Colonic mucosa (tissue), 4 donors: ENCODE results near the gene MAPK4. TPM values are rescaled to one million over a fixed set of nuclear protein-coding genes. Genes with fewer than 3 reads are reported as not detected.
"Not testable (repeated sequence)": the region's sequence is repeated elsewhere in the genome, so short reads cannot be mapped to it uniquely, and the experiment has no call there.

ENCODE experiments used
- DNase-seq: peaks from one replicate; pipeline ENCODE4 v3.0.0-alpha.2; 2020
- H3K27ac ChIP-seq: fragments of 200-600 bp; one replicate; pipeline ENCODE4 v1.8.0; 2021
- H3K27me3 ChIP-seq: fragments of 200-600 bp; one replicate; pipeline ENCODE4 v1.8.0; 2021
- H3K36me3 ChIP-seq: fragments of 200-600 bp; one replicate; pipeline ENCODE4 v1.8.0; 2021
- H3K4me1 ChIP-seq: fragments of 200-600 bp; one replicate; pipeline ENCODE4 v1.8.0; 2021; ENCODE audit warnings: mild to moderate bottlenecking
- H3K4me3 ChIP-seq: fragments of 200-600 bp; one replicate; pipeline ENCODE4 v1.8.0; 2021
- H3K9ac ChIP-seq, 2 donors: one replicate each; pipeline ENCODE4 v1.7.0; 2013; ENCODE audit warnings: control low read depth in 2 of 2, low read depth in 2 of 2, low read length in 2 of 2
- H3K9me3 ChIP-seq: fragments of 200-600 bp; one replicate; pipeline ENCODE4 v1.8.0; 2021
- intact Hi-C: fragments of 100-400 bp; cut with DNase I; formaldehyde crosslinking; loops from one replicate; pipeline ENCODE4 v1.14.1; 2022
- total RNA-seq, 2 donors: library from RNA; stranded (reverse); fragmentation: NEBNext Ultra II Directional in 1 of 2; extraction: Animal tissue kit (Norgen Biotek cat#: 25700) in 1 of 2; gene quantifications; one replicate each; pipeline ENCODE4 v1.2.1, GENCODE V29; 2021
- TF ChIP-seq, protein P1 (sequence below): fragments of 200-600 bp; IDR thresholded peaks from one replicate; pipeline ENCODE4 v1.8.0; 2022; ENCODE audit warnings: antibody characterized with exemption, mild to moderate bottlenecking
- donor health status: healthy.
- donor health status: DM: no; HTN: no; CAD: no.
- donor health status: DM: no; HTN: no; CAD: no.

The MAPK4 gene
- total RNA-seq, 2 donors from 2014 or later = 0.27 to 1.8 TPM

DNA sequence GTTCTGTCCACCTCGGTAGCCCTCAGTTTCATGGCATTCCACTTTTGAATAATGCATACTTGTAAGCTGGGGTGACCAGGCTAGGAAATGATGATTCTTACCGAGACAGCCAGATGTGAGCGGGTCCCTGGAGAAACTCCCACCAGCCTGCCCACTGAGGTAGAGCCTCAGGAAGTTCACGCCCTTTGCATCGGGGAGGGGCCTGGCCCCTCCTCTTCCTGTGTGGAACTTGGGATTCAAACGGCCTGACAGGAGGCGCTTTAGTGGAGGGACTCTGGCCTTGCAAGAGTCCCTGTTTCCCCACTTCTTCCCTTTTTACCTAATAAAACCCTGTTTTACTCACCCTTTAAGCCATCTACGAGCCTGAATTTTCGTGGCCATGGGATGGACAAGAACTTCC, 215.3 kb downstream of the MAPK4 start:
- Histone ChIP-seq H3K9me3 (no peaks in the 10 kb centered on the region), H3K36me3 (no peaks in the 10 kb centered on the region), H3K9ac (no peak overlapping the region), H3K4me1 (no peaks in the 10 kb centered on the region), H3K4me3 (no peak overlapping the region), H3K27ac (no peak overlapping the region), H3K27me3 (no peaks in the 10 kb centered on the region)
- intact Hi-C loops = no loop called here
- DNase-seq = no peak
- TF ChIP-seq, protein P1, sequence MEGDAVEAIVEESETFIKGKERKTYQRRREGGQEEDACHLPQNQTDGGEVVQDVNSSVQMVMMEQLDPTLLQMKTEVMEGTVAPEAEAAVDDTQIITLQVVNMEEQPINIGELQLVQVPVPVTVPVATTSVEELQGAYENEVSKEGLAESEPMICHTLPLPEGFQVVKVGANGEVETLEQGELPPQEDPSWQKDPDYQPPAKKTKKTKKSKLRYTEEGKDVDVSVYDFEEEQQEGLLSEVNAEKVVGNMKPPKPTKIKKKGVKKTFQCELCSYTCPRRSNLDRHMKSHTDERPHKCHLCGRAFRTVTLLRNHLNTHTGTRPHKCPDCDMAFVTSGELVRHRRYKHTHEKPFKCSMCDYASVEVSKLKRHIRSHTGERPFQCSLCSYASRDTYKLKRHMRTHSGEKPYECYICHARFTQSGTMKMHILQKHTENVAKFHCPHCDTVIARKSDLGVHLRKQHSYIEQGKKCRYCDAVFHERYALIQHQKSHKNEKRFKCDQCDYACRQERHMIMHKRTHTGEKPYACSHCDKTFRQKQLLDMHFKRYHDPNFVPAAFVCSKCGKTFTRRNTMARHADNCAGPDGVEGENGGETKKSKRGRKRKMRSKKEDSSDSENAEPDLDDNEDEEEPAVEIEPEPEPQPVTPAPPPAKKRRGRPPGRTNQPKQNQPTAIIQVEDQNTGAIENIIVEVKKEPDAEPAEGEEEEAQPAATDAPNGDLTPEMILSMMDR = no peak

- Histone ChIP-seq H3K4me3 (no peak overlapping the region), H3K36me3 (no peaks in the 10 kb centered on the region), H3K27me3 (no peaks in the 10 kb centered on the region), H3K9me3 (no peaks in the 10 kb centered on the region), H3K4me1 (no peaks in the 10 kb centered on the region), H3K9ac (no peak overlapping the region), H3K27ac (no peak overlapping the region)
- TF ChIP-seq, protein P1 = no peak
- intact Hi-C loops = no loop called here
- no peak for DNase-seq
Measured at GRCh38 chr18:50775726-50776125, 215.8 kb downstream of the MAPK4 start.

DNA sequence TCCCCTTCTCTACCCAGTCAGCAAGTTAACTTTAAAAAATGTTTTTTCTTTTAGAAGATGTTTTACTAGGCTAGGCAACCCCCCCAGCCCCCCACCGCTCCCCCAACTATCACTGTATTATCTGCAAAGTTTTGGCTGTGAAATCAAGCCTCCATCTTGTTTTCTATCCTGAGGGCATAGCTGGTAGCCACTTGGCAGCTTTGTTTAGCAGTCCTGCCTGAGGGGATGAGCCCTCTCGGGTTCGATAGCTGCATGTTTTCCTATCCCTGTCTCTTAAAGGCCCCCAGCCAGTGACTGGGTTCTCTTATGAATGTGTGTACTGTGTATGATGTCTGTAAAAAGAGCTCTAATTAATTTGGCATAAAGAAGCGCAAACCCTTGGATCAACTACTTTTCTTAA, 216.5 kb downstream of the MAPK4 start:
- Histone ChIP-seq H3K9ac (no peak overlapping the region), H3K4me1 (no peaks in the 10 kb centered on the region), H3K4me3 (no peak overlapping the region), H3K9me3 (no peaks in the 10 kb centered on the region), H3K27ac (no peak overlapping the region), H3K27me3 (no peaks in the 10 kb centered on the region), H3K36me3 (no peaks in the 10 kb centered on the region)
- intact Hi-C loops = no loop called here
- TF ChIP-seq, protein P1 = no peak
- DNase-seq = no peak

DNA sequence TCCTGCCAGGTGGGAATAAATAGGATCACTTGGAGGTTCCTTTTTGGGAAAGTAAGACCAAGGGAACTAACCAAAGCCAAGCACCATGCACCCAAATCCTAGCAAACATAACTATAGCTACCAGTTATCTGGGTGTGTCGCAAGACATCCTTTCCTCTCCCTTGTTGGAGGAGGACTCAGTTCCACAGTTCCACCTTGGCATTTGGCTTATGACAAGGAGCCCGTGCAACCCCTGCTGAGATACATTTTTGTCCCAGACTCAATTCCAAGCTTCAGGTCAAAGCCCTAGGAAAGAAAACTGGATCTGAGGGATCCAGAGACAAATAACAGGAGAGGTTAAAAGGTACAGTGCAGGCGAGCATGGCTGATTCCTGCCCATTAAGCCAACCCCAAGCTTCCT, 219.1 kb downstream of the MAPK4 start:
- H3K27me3 ChIP-seq, H3K36me3 ChIP-seq, H3K4me1 ChIP-seq, H3K9me3 ChIP-seq, intact Hi-C loops, DNase-seq, H3K4me3 ChIP-seq, H3K27ac ChIP-seq, H3K9ac ChIP-seq: not testable (repeated sequence)

Other genes starting within 250 kb of the MAPK4 start
- gene SKA1, start 185.0 kb upstream of the MAPK4 start, total RNA-seq = 10 to 100 TPM in 1 of 2 donors, 1 to 10 TPM in 1; 3.6 to 21.3 TPM